H9 (cell line): ENCODE measurements around the gene KLHL7. TPM values are rescaled to one million over a fixed set of nuclear protein-coding genes. Genes with fewer than 3 reads are reported as not detected.

Experiments
- DNase-seq: peaks from one replicate; pipeline ENCODE4 v3.0.0-alpha.2; 2017
- H2AFZ ChIP-seq: one replicate; pipeline ENCODE4 v1.6.1; 2013; ENCODE audit warnings: mild to moderate bottlenecking, low read length, control low read depth, moderate library complexity
- H2AK5ac ChIP-seq: 2 replicates; pipeline ENCODE4 v1.6.1; 2013; ENCODE audit warnings: low read length, control low read depth, mixed read lengths; ENCODE audit not compliant: insufficient read length
- H2BK120ac ChIP-seq: one replicate; pipeline ENCODE4 v1.6.1; 2013; ENCODE audit warnings: low read depth, mild to moderate bottlenecking, low read length, control low read depth, inconsistent platforms; ENCODE audit not compliant: poor library complexity, severe bottlenecking
- H2BK12ac ChIP-seq: 2 replicates; pipeline ENCODE4 v1.6.1; 2013; ENCODE audit warnings: low read length, control low read depth, mixed read lengths, low read depth; ENCODE audit not compliant: insufficient read length
- H2BK15ac ChIP-seq: 2 replicates; pipeline ENCODE4 v1.6.1; 2013; ENCODE audit warnings: low read depth, low read length, control low read depth
- H2BK20ac ChIP-seq: one replicate; pipeline ENCODE4 v1.6.1; 2013; ENCODE audit warnings: low read depth, mild to moderate bottlenecking, low read length, control low read depth, inconsistent platforms; ENCODE audit not compliant: poor library complexity, severe bottlenecking
- H2BK5ac ChIP-seq: 2 replicates; pipeline ENCODE4 v1.6.1; 2013; ENCODE audit warnings: low read length, control low read depth, mixed read lengths; ENCODE audit not compliant: insufficient read length
- H3K14ac ChIP-seq: 2 replicates; pipeline ENCODE4 v1.6.1; 2013; ENCODE audit warnings: low read length, control low read depth; ENCODE audit not compliant: insufficient read depth
- H3K18ac ChIP-seq: 2 replicates; pipeline ENCODE4 v1.6.1; 2013; ENCODE audit warnings: low read depth, mild to moderate bottlenecking, mixed read lengths, low read length, control low read depth; ENCODE audit not compliant: insufficient read length
- H3K23ac ChIP-seq: 2 replicates; pipeline ENCODE4 v1.6.1; 2013; ENCODE audit warnings: low read length, control low read depth, mixed read lengths, low read depth; ENCODE audit not compliant: insufficient read length
- H3K23me2 ChIP-seq: 2 replicates; pipeline ENCODE4 v1.6.1; 2013; ENCODE audit warnings: low read depth, mild to moderate bottlenecking, mixed read lengths, low read length, control low read depth; ENCODE audit not compliant: insufficient read length, poor library complexity, severe bottlenecking
- H3K27ac ChIP-seq: 2 replicates; pipeline ENCODE4 v1.5.1; 2013; ENCODE audit warnings: low read length, control low read depth, mixed read lengths, low read depth; ENCODE audit not compliant: insufficient read length
- H3K27me3 ChIP-seq: 2 replicates; pipeline ENCODE4 v1.6.1; 2013; ENCODE audit warnings: low read length, control low read depth, inconsistent platforms; ENCODE audit not compliant: insufficient read depth
- H3K4ac ChIP-seq: 2 replicates; pipeline ENCODE4 v1.6.1; 2013; ENCODE audit warnings: low read depth, mild to moderate bottlenecking, control low read depth, inconsistent platforms, low read length, moderate library complexity
- H3K4me1 ChIP-seq: 2 replicates; pipeline ENCODE4 v1.6.1; 2013; ENCODE audit warnings: low read length, control low read depth, inconsistent platforms; ENCODE audit not compliant: insufficient read depth
- H3K4me2 ChIP-seq: 2 replicates; pipeline ENCODE4 v1.6.1; 2013; ENCODE audit warnings: low read length, control low read depth, mixed read lengths; ENCODE audit not compliant: insufficient read length, insufficient read depth
- H3K56ac ChIP-seq: 2 replicates; pipeline ENCODE4 v1.6.1; 2013; ENCODE audit warnings: low read depth, mild to moderate bottlenecking, mixed read lengths, low read length, control low read depth; ENCODE audit not compliant: insufficient read length
- H3K79me1 ChIP-seq: 2 replicates; pipeline ENCODE4 v1.6.1; 2013; ENCODE audit warnings: low read depth, mild to moderate bottlenecking, moderate library complexity, low read length, control low read depth, inconsistent platforms; ENCODE audit not compliant: insufficient read depth, poor library complexity, severe bottlenecking
- H3K79me2 ChIP-seq: 2 replicates; pipeline ENCODE4 v1.6.1; 2013; ENCODE audit warnings: low read length, control low read depth, inconsistent platforms; ENCODE audit not compliant: insufficient read depth
- H3K9ac ChIP-seq: 2 replicates; pipeline ENCODE4 v1.6.1; 2013; ENCODE audit warnings: low read length, control low read depth, mixed read lengths; ENCODE audit not compliant: insufficient read length; ENCODE audit errors: extremely low read depth
- H3K9me3 ChIP-seq: one replicate; pipeline ENCODE4 v1.6.1; 2013; ENCODE audit warnings: low read depth, low read length, inconsistent platforms; ENCODE audit not compliant: control insufficient read depth
- H3T11ph ChIP-seq: one replicate; pipeline ENCODE4 v1.6.1; 2013; ENCODE audit warnings: mild to moderate bottlenecking, low read length, control low read depth, inconsistent platforms
- H4K20me1 ChIP-seq: one replicate; pipeline ENCODE4 v1.6.1; 2013; ENCODE audit not compliant: control insufficient read depth, insufficient read length, insufficient read depth
- H4K5ac ChIP-seq: 2 replicates; pipeline ENCODE4 v1.6.1; 2013; ENCODE audit warnings: low read depth, mild to moderate bottlenecking, mixed read lengths, low read length, control low read depth; ENCODE audit not compliant: insufficient read length
- H4K8ac ChIP-seq: replicated peaks from 2 replicates; pipeline ENCODE4 v1.6.1; 2013; ENCODE audit warnings: low read length, control low read depth, mixed read lengths, low read depth; ENCODE audit not compliant: insufficient read length
- H4K91ac ChIP-seq: 2 replicates; pipeline ENCODE4 v1.6.1; 2013; ENCODE audit warnings: low read depth, mild to moderate bottlenecking, moderate library complexity, mixed read lengths, low read length, control low read depth; ENCODE audit not compliant: insufficient read length
- H3K27ac Mint-ChIP-seq, 3 experiments: 2 replicates in 2 of 3; 3 replicates in 1 of 3; pipeline ENCODE4 v1.8.0; 2020 to 2021; ENCODE audit warnings: mixed read lengths in 3 of 3, mild to moderate bottlenecking in 1 of 3, moderate library complexity in 1 of 3
- H3K27me3 Mint-ChIP-seq: 2 replicates; pipeline ENCODE4 v1.8.0; 2021; ENCODE audit warnings: low read depth, mild to moderate bottlenecking, moderate library complexity, mixed read lengths
- H3K36me3 Mint-ChIP-seq, 3 experiments: 2 replicates in 2 of 3; 3 replicates in 1 of 3; pipeline ENCODE4 v1.8.0; 2020 to 2021; ENCODE audit warnings: low read depth in 3 of 3, mixed read lengths in 3 of 3; ENCODE audit not compliant: insufficient read depth in 1 of 3
- H3K4me1 Mint-ChIP-seq, 2 experiments: 2 replicates each; pipeline ENCODE4 v1.8.0; 2020; ENCODE audit warnings: mixed read lengths in 2 of 2
- H3K4me3 Mint-ChIP-seq, 2 experiments: 2 replicates in 1 of 2; 3 replicates in 1 of 2; pipeline ENCODE4 v1.8.0; 2020 to 2021; ENCODE audit warnings: mild to moderate bottlenecking in 2 of 2, mixed read lengths in 2 of 2, moderate library complexity in 1 of 2
- H3K9me3 Mint-ChIP-seq, 2 experiments: 2 replicates in 1 of 2; 3 replicates in 1 of 2; pipeline ENCODE4 v1.8.0; 2020; ENCODE audit warnings: mild to moderate bottlenecking in 2 of 2, mixed read lengths in 2 of 2, moderate library complexity in 1 of 2
- CTCF ChIP-seq: fragments of 200-600 bp; sonication (generic); conservative IDR thresholded peaks from 3 replicates; pipeline ENCODE4 v1.8.0; 2021; ENCODE audit warnings: antibody characterized with exemption, mild to moderate bottlenecking
- WGBS: extraction: QIAGEN DNeasy Blood & Tissue Kit; methylation state at CpG from one replicate; pipeline ENCODE4 v1.1.7; 2013; ENCODE audit warnings: missing lambda C conversion rate, low lambda C conversion rate, mixed read lengths; ENCODE audit not compliant: insufficient read length; ENCODE audit errors: extremely low coverage; 5-methylcytosine and 5-hydroxymethylcytosine counted together
- total RNA-seq: library from RNA; stranded (reverse); gene quantifications from 2 replicates; pipeline ENCODE4 v1.2.1, GENCODE V29; 2021

Gene KLHL7
- total RNA-seq, 1 experiment from 2014 or later: 56.7 TPM

DNA sequence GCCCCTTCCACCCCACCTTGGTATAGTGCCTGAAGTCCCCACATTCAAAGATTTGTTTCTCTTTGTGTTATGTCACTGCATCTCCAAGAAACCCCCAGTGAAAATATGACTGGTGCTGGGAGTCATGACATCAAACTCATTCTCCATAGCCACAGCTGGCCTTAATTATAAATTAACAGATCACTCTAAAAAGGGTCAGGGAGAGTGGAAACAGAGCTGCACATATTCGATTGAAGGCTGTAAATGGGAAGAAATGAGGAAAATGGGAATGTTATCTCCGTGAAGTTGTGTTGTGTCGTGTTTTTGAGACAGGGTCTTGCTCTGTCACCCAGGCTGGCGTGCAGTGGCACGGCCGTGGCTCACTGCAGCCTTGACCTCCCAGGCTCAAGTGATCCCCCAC, 52.1 kb downstream of the KLHL7 start:
- H2BK5ac ChIP-seq: no peak overlapping the region
- DNase-seq: no peak
- H4K91ac ChIP-seq: no peak overlapping the region
- H4K20me1 ChIP-seq: no peaks in the 10 kb centered on the region
- no peak for TF ChIP-seq CTCF
- no peak overlapping the region for H3K27ac Mint-ChIP-seq
- H3K23ac ChIP-seq: no peak overlapping the region
- H3K4ac ChIP-seq: no peak overlapping the region
- H4K8ac ChIP-seq: no peak overlapping the region
- no peak overlapping the region for H2AK5ac ChIP-seq
- no peak overlapping the region for H3T11ph ChIP-seq
- no peak overlapping the region for H3K56ac ChIP-seq
- no peak overlapping the region for H2AFZ ChIP-seq
- no peak overlapping the region for H2BK15ac ChIP-seq
- no peaks in the 10 kb centered on the region for H3K23me2 ChIP-seq
- H3K4me1 Mint-ChIP-seq: no peaks in the 10 kb centered on the region
- no peak overlapping the region for H3K14ac ChIP-seq
- no peak overlapping the region for H3K4me2 ChIP-seq
- H2BK120ac ChIP-seq: no peak overlapping the region
- no peaks in the 10 kb centered on the region for H3K27me3 Mint-ChIP-seq
- no peak overlapping the region for H2BK12ac ChIP-seq
- no peaks in the 10 kb centered on the region for H3K9me3 ChIP-seq
- H3K36me3 Mint-ChIP-seq: peaks cover 4 to 35% (median 10%) of the 10 kb centered on the region in 3 experiments; a peak in 5 of 7 replicates
- no peaks in the 10 kb centered on the region for H3K27me3 ChIP-seq
- no peak overlapping the region for H3K27ac ChIP-seq
- H3K79me1 ChIP-seq: no peaks in the 10 kb centered on the region
- H3K18ac ChIP-seq: no peak overlapping the region
- no peak overlapping the region for H3K4me3 Mint-ChIP-seq
- WGBS: 100% methylated on average over 1 of the region's 6 CpGs
- H3K9me3 Mint-ChIP-seq: no peaks in the 10 kb centered on the region
- no peak overlapping the region for H2BK20ac ChIP-seq
- no peaks in the 10 kb centered on the region for H3K79me2 ChIP-seq
- H3K4me1 ChIP-seq: no peaks in the 10 kb centered on the region
- H3K9ac ChIP-seq: no peak overlapping the region
- H4K5ac ChIP-seq: no peak overlapping the region
